ENCODE results near the gene PXYLP1. TPM values are rescaled to one million over a fixed set of nuclear protein-coding genes. Genes with fewer than 3 reads are reported as not detected.
A peak's percentile ranks its signal among the peaks of the same experiment; 100 is the strongest.

The PXYLP1 gene
- total RNA-seq, 2 donors from 2014 or later: 7.5 to 14.5 TPM

DNA sequence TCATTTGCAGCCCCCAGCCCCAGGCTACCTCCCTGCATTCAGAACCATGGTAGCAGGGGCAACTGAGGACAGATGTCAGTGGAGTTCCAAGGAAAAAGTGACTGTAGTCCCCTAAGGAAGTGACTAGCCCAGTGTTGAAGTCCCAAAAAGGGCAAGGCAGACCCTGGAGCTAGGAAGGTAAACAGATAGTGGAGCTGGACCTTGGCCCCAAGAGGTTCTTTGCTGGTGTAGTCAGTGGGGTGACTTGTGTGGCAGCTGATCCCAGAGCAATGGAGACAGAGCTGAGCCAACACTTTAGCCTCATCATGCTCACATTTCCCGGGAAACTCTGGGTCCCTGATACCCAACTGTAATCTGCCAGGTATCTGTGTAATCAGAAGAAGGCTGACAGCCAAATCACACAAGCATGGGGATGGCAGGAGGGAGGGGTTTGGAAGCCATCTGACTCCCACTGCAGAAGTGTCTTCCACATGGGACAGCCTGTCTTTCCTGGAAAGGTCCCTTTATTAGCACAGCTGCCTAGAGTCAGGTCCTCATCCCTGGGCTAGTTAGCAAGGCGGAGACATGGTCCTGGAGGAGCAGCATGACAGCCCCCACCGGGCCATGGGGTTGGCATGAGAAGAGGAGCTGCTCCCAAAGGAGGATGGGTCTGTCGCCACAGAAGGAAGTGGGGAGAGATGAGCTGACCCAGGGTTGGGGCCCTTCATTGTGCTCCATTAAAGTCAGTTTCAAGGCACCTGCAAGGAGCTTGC is 39.8 kb downstream of the PXYLP1 start:
- no peaks in the 10 kb centered on the region for H3K36me3 ChIP-seq
- H3K4me3 ChIP-seq: no peak overlapping the region
- H3K27ac ChIP-seq: no peak overlapping the region
- H3K27me3 ChIP-seq: no peaks in the 10 kb centered on the region
- no peaks in the 10 kb centered on the region for H3K9me3 ChIP-seq
- TF ChIP-seq, protein P1, sequence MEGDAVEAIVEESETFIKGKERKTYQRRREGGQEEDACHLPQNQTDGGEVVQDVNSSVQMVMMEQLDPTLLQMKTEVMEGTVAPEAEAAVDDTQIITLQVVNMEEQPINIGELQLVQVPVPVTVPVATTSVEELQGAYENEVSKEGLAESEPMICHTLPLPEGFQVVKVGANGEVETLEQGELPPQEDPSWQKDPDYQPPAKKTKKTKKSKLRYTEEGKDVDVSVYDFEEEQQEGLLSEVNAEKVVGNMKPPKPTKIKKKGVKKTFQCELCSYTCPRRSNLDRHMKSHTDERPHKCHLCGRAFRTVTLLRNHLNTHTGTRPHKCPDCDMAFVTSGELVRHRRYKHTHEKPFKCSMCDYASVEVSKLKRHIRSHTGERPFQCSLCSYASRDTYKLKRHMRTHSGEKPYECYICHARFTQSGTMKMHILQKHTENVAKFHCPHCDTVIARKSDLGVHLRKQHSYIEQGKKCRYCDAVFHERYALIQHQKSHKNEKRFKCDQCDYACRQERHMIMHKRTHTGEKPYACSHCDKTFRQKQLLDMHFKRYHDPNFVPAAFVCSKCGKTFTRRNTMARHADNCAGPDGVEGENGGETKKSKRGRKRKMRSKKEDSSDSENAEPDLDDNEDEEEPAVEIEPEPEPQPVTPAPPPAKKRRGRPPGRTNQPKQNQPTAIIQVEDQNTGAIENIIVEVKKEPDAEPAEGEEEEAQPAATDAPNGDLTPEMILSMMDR (IDR thresholded peaks at IDR 0.05): no peak
- H3K4me1 ChIP-seq: peaks cover 0 to 7% of the 10 kb centered on the region in 2 donors
- DNase-seq (ENCODE audit: low spot score): peak; percentile 43

DNA sequence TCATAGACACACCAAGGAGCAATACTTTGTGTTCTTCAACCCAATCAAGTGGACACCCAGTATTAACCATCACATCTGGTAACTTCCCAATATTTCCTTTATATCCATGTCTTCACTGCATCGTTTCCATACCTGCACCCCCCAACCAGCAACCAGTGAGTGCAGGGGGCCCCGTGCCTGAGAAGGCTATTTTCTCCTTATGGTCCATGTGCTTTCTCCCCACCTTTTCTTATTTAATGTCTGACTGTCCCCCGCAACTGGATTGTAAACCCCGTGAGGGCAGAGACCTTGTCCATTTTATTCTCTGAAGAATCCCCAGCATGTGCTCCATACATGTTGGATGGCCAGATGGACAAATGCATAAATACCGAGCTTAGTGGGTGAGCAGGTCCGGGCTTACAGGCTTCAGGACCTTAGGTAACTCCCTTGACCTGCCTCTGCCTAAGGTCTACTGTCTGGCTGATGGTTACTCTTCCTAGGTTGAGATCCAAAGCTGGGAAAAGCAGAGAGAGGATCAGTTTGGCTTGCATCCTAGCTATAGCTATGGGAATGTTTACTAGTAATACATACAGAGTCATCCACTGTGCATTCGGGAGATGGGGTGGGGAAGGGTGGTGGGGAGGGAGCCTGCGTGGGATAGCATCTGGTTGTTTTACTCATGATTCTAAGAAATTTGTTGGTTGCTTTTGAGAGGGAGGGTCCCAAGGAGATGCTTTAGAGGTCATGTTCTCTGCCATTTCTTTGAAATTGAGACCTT is 41.5 kb downstream of the PXYLP1 start:
- H3K27me3 ChIP-seq: no peaks in the 10 kb centered on the region
- H3K36me3 ChIP-seq: no peaks in the 10 kb centered on the region
- peaks cover 0 to 7% of the 10 kb centered on the region in 2 donors for H3K4me1 ChIP-seq
- DNase-seq (ENCODE audit: low spot score): peak; percentile 38
- TF ChIP-seq, protein P1 (IDR thresholded peaks at IDR 0.05): no peak
- H3K4me3 ChIP-seq: no peak overlapping the region
- H3K9me3 ChIP-seq: no peaks in the 10 kb centered on the region
- no peak overlapping the region for H3K27ac ChIP-seq

DNA sequence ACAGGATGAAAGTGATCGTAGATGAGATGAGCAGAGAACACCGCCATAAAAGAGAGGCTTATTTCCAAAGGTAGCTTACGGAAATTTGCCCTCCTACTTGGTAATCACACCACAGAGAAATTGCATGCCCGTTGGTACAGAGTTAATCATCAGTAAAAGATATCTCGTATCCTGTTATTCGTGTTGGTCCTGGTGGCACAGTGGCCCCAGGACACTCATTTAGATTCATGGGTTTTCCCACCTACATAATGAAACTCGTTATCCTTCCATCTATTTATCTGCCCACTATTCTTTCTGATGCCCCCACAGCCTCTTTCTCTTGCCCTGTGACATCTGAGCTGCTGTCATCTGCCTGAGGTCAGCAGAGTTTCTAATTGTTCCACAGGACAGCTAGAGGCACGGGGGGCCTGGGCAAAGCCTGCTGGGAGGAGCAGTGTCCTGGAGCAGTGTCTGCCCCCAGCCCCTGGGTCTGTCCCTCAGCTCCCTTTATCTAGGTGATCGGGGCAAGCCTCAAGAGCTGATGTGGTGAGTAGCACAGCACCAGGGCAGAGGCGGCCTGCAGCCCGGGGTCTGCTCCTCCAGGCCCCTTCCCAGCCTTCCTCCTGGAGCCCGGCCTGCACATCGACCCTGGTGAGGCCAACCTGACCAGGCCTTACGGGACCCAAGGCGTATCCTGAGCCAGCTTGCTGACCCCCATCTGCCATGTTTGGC is 42.2 kb downstream of the PXYLP1 start:
- no peak overlapping the region for H3K27ac ChIP-seq
- TF ChIP-seq, protein P1 (IDR thresholded peaks at IDR 0.05): no peak
- H3K27me3 ChIP-seq: no peaks in the 10 kb centered on the region
- H3K9me3 ChIP-seq: no peaks in the 10 kb centered on the region
- DNase-seq (ENCODE audit: low spot score): peak; percentile 30
- H3K4me1 ChIP-seq: peaks cover 0 to 12% of the 10 kb centered on the region in 2 donors
- H3K4me3 ChIP-seq: no peak overlapping the region
- no peaks in the 10 kb centered on the region for H3K36me3 ChIP-seq

DNA sequence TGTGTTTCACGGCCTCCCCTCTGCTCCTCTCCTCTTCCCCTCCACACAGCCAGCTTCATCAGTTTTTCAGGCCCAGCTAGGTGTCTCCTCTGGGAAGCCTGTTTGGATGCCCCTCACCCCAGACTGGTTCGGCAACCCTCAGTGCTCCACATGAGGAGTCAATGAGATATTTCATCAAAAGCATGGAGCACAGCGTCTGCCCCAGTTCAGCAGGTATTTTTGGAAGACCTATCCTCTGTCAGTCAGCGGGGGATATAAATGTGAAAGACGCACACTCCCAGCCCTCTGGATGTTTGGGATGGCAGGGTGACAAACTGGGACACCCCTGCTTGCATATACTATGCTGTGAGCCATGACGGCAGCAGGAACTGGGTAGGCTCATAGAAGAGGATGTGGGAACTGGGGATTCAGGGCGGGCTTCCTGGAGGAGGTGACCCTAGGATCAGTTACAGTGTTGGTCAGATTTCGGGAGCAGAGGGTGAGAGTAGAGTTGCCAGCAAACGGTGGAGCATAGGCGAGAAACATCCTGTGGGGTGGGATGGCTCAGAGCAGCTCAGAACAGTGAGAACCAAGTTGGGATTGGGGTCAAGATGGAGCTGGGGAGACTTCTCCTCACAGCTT is 42.9 kb downstream of the PXYLP1 start:
- peaks cover 0 to 19% of the 10 kb centered on the region in 2 donors for H3K4me1 ChIP-seq
- H3K4me3 ChIP-seq: no peak overlapping the region
- DNase-seq (ENCODE audit: low spot score): peak; percentile 48
- H3K27me3 ChIP-seq: no peaks in the 10 kb centered on the region
- no peaks in the 10 kb centered on the region for H3K36me3 ChIP-seq
- H3K9me3 ChIP-seq: no peaks in the 10 kb centered on the region
- no peak overlapping the region for H3K27ac ChIP-seq
- TF ChIP-seq, protein P1 (IDR thresholded peaks at IDR 0.05): no peak

DNA sequence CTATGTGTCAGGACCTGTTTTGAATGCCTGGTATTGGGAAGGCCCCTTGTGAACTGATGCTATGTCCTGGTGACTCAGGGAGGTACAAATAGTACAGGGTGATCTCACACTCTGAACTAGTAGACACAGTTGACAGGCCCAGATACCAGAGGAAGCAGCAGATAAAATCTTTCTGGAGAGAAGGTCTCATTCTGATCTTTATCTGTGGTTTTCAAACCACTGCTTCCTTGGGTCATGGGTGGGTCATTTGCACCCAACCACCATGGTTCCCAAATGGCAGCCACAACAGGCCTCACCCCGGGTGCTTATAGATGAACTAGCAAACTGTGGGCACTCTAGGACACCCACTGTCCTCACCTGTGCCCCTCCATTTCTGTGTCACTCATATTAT is 43.4 kb downstream of the PXYLP1 start:
- Histone ChIP-seq H3K4me1 (peaks cover 0 to 19% of the 10 kb centered on the region in 2 donors), H3K4me3 (no peak overlapping the region), H3K27ac (no peak overlapping the region), H3K36me3 (no peaks in the 10 kb centered on the region), H3K9me3 (no peaks in the 10 kb centered on the region), H3K27me3 (no peaks in the 10 kb centered on the region)
- DNase-seq (ENCODE audit: low spot score): no peak
- TF ChIP-seq, protein P1 (IDR thresholded peaks at IDR 0.05): no peak
